Measurements from ENCODE around the gene PLVAP. TPM values are rescaled to one million over a fixed set of nuclear protein-coding genes. Genes with fewer than 3 reads are reported as not detected.
A peak's percentile ranks its signal among the peaks of the same experiment; 100 is the strongest.

Gene PLVAP
- total RNA-seq, 1 donor from 2014 or later: 174 TPM

- Histone ChIP-seq H3K27ac (no peak overlapping the region), H3K4me3 (no peak overlapping the region), H3K27me3 (no peaks in the 10 kb centered on the region), H3K9me3 (no peaks in the 10 kb centered on the region), H3K36me3 (no peaks in the 10 kb centered on the region), H3K4me1 (peaks cover 13% of the 10 kb centered on the region)
- intact Hi-C loops (cut with DNase I): no loop called here
- no peak for DNase-seq
- TF ChIP-seq, protein P1, sequence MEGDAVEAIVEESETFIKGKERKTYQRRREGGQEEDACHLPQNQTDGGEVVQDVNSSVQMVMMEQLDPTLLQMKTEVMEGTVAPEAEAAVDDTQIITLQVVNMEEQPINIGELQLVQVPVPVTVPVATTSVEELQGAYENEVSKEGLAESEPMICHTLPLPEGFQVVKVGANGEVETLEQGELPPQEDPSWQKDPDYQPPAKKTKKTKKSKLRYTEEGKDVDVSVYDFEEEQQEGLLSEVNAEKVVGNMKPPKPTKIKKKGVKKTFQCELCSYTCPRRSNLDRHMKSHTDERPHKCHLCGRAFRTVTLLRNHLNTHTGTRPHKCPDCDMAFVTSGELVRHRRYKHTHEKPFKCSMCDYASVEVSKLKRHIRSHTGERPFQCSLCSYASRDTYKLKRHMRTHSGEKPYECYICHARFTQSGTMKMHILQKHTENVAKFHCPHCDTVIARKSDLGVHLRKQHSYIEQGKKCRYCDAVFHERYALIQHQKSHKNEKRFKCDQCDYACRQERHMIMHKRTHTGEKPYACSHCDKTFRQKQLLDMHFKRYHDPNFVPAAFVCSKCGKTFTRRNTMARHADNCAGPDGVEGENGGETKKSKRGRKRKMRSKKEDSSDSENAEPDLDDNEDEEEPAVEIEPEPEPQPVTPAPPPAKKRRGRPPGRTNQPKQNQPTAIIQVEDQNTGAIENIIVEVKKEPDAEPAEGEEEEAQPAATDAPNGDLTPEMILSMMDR (IDR thresholded peaks at IDR 0.05): no peak
- ATAC-seq: no peak
These were observed 35.8 kb downstream of the PLVAP start for GRCh38 chr19:17341386-17341785.

- TF ChIP-seq, protein P1 (IDR thresholded peaks at IDR 0.05): no peak
- intact Hi-C loops (cut with DNase I): no loop called here
These were observed 36.2 kb downstream of the PLVAP start for GRCh38 chr19:17340871-17341357.

GRCh38 chr19:17340302-17340870 is 36.8 kb downstream of the PLVAP start:
- intact Hi-C loops (cut with DNase I): no loop called here
- ATAC-seq: peak; percentile 1
- no peak for DNase-seq

More at GRCh38 chr19:17340871-17341357, 36.2 kb downstream of the PLVAP start:
- Histone ChIP-seq H3K4me3 (no peak overlapping the region), H3K27ac (no peak overlapping the region), H3K36me3 (no peaks in the 10 kb centered on the region), H3K4me1 (peaks cover 9% of the 10 kb centered on the region), H3K9me3 (no peaks in the 10 kb centered on the region), H3K27me3 (no peaks in the 10 kb centered on the region)
- ATAC-seq (no peak), DNase-seq (no peak)

DNA sequence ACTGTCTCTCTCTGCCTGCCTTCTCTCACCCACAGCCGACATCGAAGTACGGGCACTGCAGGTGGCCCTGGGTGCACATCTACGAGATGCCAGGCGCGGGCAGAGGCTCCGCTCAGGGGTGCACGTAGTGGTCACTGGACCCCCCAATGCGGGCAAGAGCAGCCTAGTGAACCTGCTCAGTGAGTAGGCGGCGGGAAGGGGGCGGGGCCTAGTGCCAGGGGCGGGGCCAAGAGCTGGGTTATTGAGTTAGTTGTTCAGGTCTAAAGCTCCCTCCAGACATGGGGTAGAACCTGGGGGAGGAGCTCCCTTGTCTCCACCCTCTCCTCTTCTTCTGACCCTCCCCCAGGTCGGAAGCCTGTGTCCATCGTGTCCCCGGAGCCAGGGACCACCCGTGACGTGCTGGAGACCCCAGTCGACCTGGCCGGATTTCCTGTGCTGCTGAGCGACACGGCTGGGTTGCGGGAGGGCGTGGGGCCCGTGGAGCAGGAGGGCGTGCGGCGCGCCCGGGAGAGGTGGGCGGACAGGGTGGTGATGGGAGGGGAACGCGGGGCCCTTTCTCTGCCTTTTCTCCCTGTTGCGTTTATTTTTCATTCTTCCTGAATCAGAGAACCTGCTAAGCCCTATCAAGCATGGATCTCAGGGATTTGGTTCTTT is 37.9 kb downstream of the PLVAP start:
- DNase-seq: no peak
- Histone ChIP-seq H3K4me1 (peaks cover 18% of the 10 kb centered on the region), H3K36me3 (no peaks in the 10 kb centered on the region), H3K27me3 (no peaks in the 10 kb centered on the region), H3K4me3 (no peak overlapping the region), H3K9me3 (no peaks in the 10 kb centered on the region), H3K27ac (no peak overlapping the region)
- TF ChIP-seq, protein P1 (IDR thresholded peaks at IDR 0.05): no peak
- ATAC-seq: no peak
- intact Hi-C loops (cut with DNase I): no loop called here

More at GRCh38 chr19:17340302-17340870, 36.8 kb downstream of the PLVAP start:
- TF ChIP-seq, protein P1 (IDR thresholded peaks at IDR 0.05): no peak
- Histone ChIP-seq H3K27me3 (no peaks in the 10 kb centered on the region), H3K27ac (no peak overlapping the region), H3K9me3 (no peaks in the 10 kb centered on the region), H3K36me3 (no peaks in the 10 kb centered on the region), H3K4me3 (no peak overlapping the region), H3K4me1 (peaks cover 12% of the 10 kb centered on the region)

DNA sequence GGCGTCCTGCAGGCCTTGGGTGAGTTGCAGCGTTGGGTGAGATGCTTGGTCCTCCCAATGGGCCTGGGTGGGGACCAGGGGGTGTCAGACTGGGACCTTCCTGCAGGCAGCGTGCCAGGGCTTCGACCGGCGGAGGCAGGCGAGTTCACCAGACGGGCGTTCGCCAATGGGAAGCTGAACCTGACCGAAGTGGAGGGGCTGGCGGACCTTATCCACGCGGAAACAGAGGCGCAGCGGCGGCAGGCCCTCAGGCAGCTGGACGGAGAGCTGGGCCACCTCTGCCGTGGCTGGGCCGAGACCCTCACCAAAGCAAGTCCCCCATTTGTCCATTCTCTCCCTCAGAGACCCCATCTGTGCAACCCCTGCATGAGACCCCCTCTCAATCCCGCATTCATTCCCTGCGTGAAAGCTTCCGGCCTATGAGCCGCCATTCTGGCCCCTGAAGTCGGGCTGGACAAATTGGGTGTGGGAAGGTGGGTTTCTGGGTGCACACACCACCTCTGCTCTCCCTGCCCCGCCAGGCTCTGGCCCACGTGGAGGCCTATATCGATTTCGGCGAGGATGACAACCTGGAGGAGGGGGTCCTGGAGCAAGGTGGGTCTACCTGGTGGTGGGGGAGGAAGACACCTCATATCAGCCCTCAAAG is 38.6 kb downstream of the PLVAP start:
- intact Hi-C loops (cut with DNase I): no loop called here
- H3K4me1 ChIP-seq: peaks cover 24% of the 10 kb centered on the region

More for the DNA sequence above, 38.6 kb downstream of the PLVAP start:
- Histone ChIP-seq H3K36me3 (no peaks in the 10 kb centered on the region), H3K27me3 (no peaks in the 10 kb centered on the region), H3K27ac (no peak overlapping the region), H3K4me3 (peak overlapping the region; percentile 95), H3K9me3 (no peaks in the 10 kb centered on the region)
- TF ChIP-seq, protein P1 (IDR thresholded peaks at IDR 0.05): no peak
- ATAC-seq (no peak), DNase-seq (no peak)
